Right atrium auricular region (tissue), 2 donors: ENCODE data around the gene RBL2. TPM values are rescaled to one million over a fixed set of nuclear protein-coding genes. Genes with fewer than 3 reads are reported as not detected.

Experiments
- DNase-seq: peaks from one replicate; pipeline ENCODE4 v3.0.0-alpha.2; 2019; ENCODE audit warnings: low spot score
- H3K27ac ChIP-seq, 2 donors: fragments of 200-600 bp; sonication (generic); 1 replicate in 1 of 2; 2 replicates in 1 of 2; pipeline ENCODE4 v1.5.1; 2016 to 2019
- H3K27me3 ChIP-seq, 2 donors: fragments of 200-600 bp; sonication (generic); one replicate each; pipeline versions ENCODE4 v1.5.1 to v1.6.0; 2017 to 2019
- H3K36me3 ChIP-seq: fragments of 200-600 bp; sonication (generic); one replicate; pipeline ENCODE4 v1.5.1; 2016
- H3K4me1 ChIP-seq, 2 donors: fragments of 200-600 bp; sonication (generic); one replicate each; pipeline versions ENCODE4 v1.5.1 to v1.6.0; 2017 to 2019
- H3K4me3 ChIP-seq, 2 donors: fragments of 200-600 bp; sonication (generic); 1 replicate in 1 of 2; 2 replicates in 1 of 2; pipeline ENCODE4 v1.5.1; 2017 to 2019; ENCODE audit warnings: mild to moderate bottlenecking in 1 of 2, moderate library complexity in 1 of 2
- H3K9me3 ChIP-seq, 2 donors: fragments of 200-600 bp; sonication (generic); one replicate each; pipeline ENCODE4 v1.5.1; 2019
- CTCF ChIP-seq, 2 donors: fragments of 200-600 bp; sonication (generic); IDR thresholded peaks; one replicate each; pipeline ENCODE4 v1.5.1; 2019; ENCODE audit warnings: antibody characterized with exemption in 2 of 2
- total RNA-seq, 2 donors: library from RNA; depleted of rRNA; stranded (reverse); fragments of >200 nt; gene quantifications; one replicate each; pipeline ENCODE4 v1.1.0, GENCODE V29; 2016

RBL2 gene
- total RNA-seq, 2 donors from 2014 or later: 40.8 to 44.1 TPM

- no peaks in the 10 kb centered on the region for H3K9me3 ChIP-seq
- no peak for DNase-seq
- H3K27me3 ChIP-seq: no peaks in the 10 kb centered on the region
- H3K4me1 ChIP-seq: peaks cover 0 to 10% of the 10 kb centered on the region in 2 donors
- H3K36me3 ChIP-seq: peaks cover 6% of the 10 kb centered on the region
- H3K4me3 ChIP-seq: no peak overlapping the region
- no peak overlapping the region for H3K27ac ChIP-seq
- no peak for TF ChIP-seq CTCF (IDR thresholded peaks at IDR 0.05)
These were observed 5.9 kb downstream of the RBL2 start for GRCh38 chr16:53440125-53440524.

- TF ChIP-seq CTCF (IDR thresholded peaks at IDR 0.05): no peak
- Histone ChIP-seq H3K4me3 (no peak overlapping the region), H3K27me3 (no peaks in the 10 kb centered on the region), H3K9me3 (no peaks in the 10 kb centered on the region), H3K36me3 (peaks cover 23% of the 10 kb centered on the region), H3K4me1 (no peaks in the 10 kb centered on the region), H3K27ac (no peak overlapping the region)
- no peak for DNase-seq
These were observed 11.3 kb downstream of the RBL2 start for GRCh38 chr16:53445534-53445933.

- Histone ChIP-seq H3K27me3 (no peaks in the 10 kb centered on the region), H3K36me3 (peaks cover 23% of the 10 kb centered on the region), H3K4me3 (no peak overlapping the region), H3K4me1 (no peaks in the 10 kb centered on the region), H3K9me3 (no peaks in the 10 kb centered on the region), H3K27ac (no peak overlapping the region)
- DNase-seq: no peak
- TF ChIP-seq CTCF (IDR thresholded peaks at IDR 0.05): no peak
These were observed 11.8 kb downstream of the RBL2 start for GRCh38 chr16:53446090-53446489.

- Histone ChIP-seq H3K27ac (no peak overlapping the region), H3K36me3 (peaks cover 45% of the 10 kb centered on the region), H3K4me1 (no peaks in the 10 kb centered on the region)
These were observed 15.7 kb downstream of the RBL2 start for GRCh38 chr16:53449816-53450517.

GRCh38 chr16:53453928-53454327 lies 19.7 kb downstream of the RBL2 start:
- H3K9me3 ChIP-seq: no peaks in the 10 kb centered on the region
- no peak for DNase-seq
- H3K4me1 ChIP-seq: no peaks in the 10 kb centered on the region
- H3K27ac ChIP-seq: no peak overlapping the region
- no peaks in the 10 kb centered on the region for H3K27me3 ChIP-seq
- H3K4me3 ChIP-seq: no peak overlapping the region
- no peak for TF ChIP-seq CTCF (IDR thresholded peaks at IDR 0.05)
- H3K36me3 ChIP-seq: peaks cover 69% of the 10 kb centered on the region

More at GRCh38 chr16:53449816-53450517, 15.7 kb downstream of the RBL2 start:
- Histone ChIP-seq H3K4me3 (no peak overlapping the region), H3K27me3 (no peaks in the 10 kb centered on the region), H3K9me3 (no peaks in the 10 kb centered on the region)
- TF ChIP-seq CTCF (IDR thresholded peaks at IDR 0.05): no peak
- DNase-seq: no peak

- no peak for TF ChIP-seq CTCF (IDR thresholded peaks at IDR 0.05)
- Histone ChIP-seq H3K4me1 (no peaks in the 10 kb centered on the region), H3K36me3 (peaks cover 78% of the 10 kb centered on the region), H3K27ac (no peak overlapping the region), H3K27me3 (no peaks in the 10 kb centered on the region), H3K9me3 (no peaks in the 10 kb centered on the region), H3K4me3 (no peak overlapping the region)
- DNase-seq: no peak
These were observed 22.4 kb downstream of the RBL2 start for GRCh38 chr16:53456625-53457024.
